ENCODE measurements around the gene SCARB2.
A peak's percentile ranks its signal among the peaks of the same experiment; 100 is the strongest.
"Not testable (repeated sequence)": the region's sequence is repeated elsewhere in the genome, so short reads cannot be mapped to it uniquely, and the experiment has no call there.

The SCARB2 gene

DNA sequence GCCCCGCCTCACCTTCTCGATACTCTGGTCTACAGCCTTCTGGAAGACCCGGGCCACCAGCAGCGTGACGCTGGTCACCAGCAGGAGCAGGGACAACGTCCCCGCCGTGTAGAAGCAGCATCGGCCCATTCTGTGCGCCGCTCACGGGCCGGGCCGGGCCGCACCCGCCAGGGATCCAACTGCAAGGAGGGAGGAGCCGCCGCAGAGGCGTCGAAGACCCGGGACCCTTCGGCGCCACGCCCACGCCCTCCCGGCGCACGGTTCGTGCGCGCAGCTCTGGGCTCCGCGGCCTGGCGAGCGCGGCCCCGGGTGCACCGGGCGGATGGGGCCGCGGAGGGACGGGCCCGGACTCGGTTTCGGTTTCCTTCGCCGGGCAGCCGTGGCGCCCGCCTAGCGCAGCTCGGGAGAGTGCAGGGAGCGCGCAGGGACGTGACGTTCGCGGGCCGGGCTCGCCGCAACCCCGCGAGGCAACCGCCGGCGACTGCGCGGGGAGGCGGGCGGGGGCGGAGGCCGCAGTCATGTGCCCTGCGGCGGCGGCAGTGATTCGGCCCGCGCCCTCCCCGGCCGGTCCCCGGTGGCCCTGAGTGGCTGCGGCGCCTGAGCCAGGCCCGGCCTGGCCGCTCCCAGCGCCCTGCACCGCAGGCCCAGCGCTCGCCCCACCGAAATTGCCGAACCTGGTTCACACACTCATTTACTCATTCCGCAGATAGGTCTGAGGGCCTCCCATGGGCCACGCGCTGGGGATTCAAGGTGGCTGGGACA, at the start of gene SCARB2:
TSS of gene SCARB2 (minus strand) at position 410 of the 762 bp plus-strand sequence. CDS start at position 129, 281 bp downstream.
- DNase-seq: peak; percentile 63 to 70

- no peak for DNase-seq
These were observed 46.9 kb upstream of the SCARB2 start for GRCh38 chr4:76260571-76260970.

- DNase-seq: no peak
These were observed 44.2 kb upstream of the SCARB2 start for GRCh38 chr4:76257824-76258223.

DNA sequence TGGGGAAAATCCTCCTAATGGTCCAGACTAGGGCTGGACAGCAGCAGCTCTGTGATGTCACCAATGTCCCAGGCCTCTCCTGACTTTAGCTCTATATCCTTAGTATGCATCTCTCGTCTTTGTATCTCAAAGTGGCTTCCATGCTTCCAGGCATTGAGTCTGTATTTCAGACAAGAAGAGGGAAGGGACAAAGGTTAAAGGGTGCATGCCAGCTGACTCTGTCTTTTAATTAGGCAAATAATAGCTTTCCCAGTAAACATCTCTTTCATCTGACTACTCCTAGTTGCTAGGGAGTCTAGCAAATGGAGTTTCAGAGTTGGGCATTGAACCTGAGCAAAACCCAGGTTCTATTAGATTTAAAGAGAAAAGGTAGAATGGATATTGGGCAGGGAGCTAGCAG, 43.3 kb upstream of the SCARB2 start:
- DNase-seq: no peak

- DNase-seq: no peak
These were observed 42.4 kb upstream of the SCARB2 start for GRCh38 chr4:76256032-76256431.

- DNase-seq: no peak
These were observed 39.9 kb upstream of the SCARB2 start for GRCh38 chr4:76253511-76253910.

- DNase-seq: no peak
These were observed 38.6 kb upstream of the SCARB2 start for GRCh38 chr4:76252271-76252653.

GRCh38 chr4:76251441-76252270, 38.0 kb upstream of the SCARB2 start, which contains the start of gene FAM47E:
TSS of gene FAM47E (plus strand) at chr4:76251721. CDS start at chr4:76251747, 26 bp downstream.
- DNase-seq: peak in 1 of 2 experiments; percentile 19

GRCh38 chr4:76250962-76251361, 37.3 kb upstream of the SCARB2 start:
- DNase-seq: no peak

GRCh38 chr4:76246852-76247251, 33.2 kb upstream of the SCARB2 start:
- DNase-seq: no peak

- DNase-seq: no peak
These were observed 32.4 kb upstream of the SCARB2 start for GRCh38 chr4:76246025-76246424.

- not testable (repeated sequence) for DNase-seq
These were observed 30.3 kb upstream of the SCARB2 start for GRCh38 chr4:76243877-76244276.

DNA sequence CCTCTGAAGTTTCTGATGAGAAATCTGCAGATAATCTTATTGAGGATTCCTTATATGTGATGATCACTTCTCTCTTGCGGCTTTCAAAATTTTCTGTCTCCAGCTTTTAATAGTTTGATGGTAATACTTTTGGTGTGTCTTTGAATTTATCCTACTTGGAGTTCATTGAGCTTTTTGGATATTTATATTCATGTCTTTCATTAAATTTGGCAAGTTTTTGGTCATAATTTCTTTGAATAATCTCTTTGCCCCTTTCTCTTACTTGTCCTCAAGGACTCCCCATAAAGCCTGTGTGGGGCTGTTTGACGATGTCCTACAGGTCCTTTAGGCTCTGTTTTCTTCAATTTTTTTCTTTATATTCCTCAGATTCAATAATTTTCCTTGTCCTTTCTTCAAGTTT, 26.6 kb upstream of the SCARB2 start:
- no peak for DNase-seq

GRCh38 chr4:76238701-76239100, 25.1 kb upstream of the SCARB2 start:
- DNase-seq: no peak

DNA sequence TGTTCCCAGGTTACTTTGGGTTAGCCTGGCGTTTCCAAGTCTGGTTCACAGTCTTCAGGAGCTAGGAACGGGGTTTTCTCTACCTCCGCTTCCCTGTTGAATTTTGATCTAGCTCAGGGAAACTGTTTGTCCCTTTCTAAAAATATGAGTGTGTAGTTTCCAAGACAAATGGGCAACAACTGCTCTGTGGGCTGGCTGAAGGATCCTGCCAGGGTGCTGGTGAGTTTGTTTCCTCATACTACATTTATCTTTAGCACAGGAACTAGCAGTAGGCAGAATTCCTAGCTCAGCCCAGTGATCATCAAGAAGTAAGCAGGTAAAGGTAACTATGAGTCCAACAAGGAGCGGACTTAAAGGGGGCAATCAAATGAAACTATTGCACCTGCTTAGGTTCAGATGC, 24.6 kb upstream of the SCARB2 start:
- DNase-seq: no peak

- DNase-seq: no peak
These were observed 22.3 kb upstream of the SCARB2 start for GRCh38 chr4:76235915-76236314.

DNA sequence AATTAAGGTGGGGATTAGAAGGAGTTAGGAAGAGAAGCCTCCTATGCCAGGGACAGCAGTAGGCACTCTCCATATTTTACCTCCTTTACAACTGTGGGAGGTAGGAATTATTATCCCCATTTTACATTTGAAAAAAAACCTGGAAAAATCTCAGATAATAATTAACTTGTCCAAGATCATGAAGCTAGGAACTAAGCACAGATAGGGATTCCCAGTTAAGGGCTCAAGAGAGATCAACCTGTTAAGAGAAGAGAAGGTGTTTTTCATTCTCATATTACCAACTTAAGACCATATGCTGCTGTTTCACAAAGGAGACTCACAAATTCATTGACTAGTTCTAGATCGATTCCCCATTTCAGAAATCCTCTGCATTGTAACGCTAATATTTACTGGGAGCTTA, 21.8 kb upstream of the SCARB2 start:
- no peak for DNase-seq

- no peak for DNase-seq
These were observed 21.0 kb upstream of the SCARB2 start for GRCh38 chr4:76234679-76235044.

GRCh38 chr4:76233967-76234678, 20.5 kb upstream of the SCARB2 start:
- no peak for DNase-seq

GRCh38 chr4:76233529-76233928, 19.9 kb upstream of the SCARB2 start:
- DNase-seq: no peak

- DNase-seq: no peak
These were observed 19.5 kb upstream of the SCARB2 start for GRCh38 chr4:76233083-76233482.

DNA sequence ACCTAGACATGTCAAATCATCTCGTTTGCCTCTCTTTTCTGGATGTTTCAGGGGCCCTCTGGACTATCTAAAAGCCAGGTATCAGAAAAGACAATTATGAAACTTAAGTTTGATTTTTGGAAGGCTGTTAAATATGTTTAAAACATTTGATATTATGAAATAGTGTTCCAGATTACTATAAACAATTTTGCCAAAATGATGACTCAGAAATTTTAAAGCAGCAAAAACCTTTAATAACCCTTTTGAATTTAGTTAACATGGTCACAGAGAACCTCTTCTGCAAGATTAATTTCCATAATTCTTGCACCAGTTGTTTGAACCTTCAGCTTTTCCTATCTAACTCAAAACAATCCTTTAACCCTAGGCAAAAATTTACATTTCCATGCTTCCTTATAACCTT, 19.1 kb upstream of the SCARB2 start:
- no peak for DNase-seq

DNA sequence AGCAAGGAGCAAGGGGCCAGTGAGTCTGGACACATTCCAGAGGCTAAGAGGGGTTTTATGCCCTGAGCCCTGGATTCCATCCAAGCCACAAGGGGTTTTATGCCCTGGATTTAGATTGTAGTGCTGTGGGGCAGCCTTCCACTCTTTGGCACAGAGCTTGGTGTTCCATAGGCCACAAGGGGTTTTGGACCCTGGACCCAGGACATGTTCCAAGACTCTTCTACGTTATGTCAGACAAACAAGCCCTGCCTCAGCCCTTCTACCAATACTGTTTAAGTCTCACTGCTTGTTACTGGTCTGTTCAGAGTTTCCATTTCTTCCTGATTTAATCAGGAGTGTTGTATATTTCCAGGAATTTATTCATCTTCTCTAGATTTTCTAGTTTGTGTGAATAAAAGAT, 12.8 kb upstream of the SCARB2 start:
- no peak for DNase-seq

DNA sequence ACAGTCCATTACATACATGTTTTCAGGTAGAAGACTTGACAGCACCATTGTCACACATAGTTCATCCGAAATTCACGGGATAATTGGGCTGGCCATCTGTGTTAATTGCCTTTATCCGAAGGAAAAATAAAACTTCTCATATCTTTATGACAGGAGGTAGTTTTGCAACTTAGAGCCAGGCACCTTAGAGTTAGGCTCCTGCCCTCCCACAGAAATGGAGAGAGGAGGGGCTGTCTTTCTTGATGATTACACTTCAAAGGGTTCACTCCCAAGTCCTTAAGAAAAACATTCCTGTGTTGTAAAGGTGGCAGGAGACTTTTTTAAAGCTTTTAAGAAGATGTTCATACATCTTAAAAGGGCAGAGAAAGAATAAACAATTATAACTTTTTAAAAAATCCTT, 10.5 kb upstream of the SCARB2 start:
- DNase-seq: no peak

Data from stimulated activated CD4-positive, alpha-beta T cell treated with anti-CD3 and anti-CD28 coated beads, Interleukin-4, amount 100 ng/mL, for 4 hours (primary cell).